Placental epithelial cell (primary cell): ENCODE measurements around the gene CD46. TPM values are rescaled to one million over a fixed set of nuclear protein-coding genes. Genes with fewer than 3 reads are reported as not detected.

ENCODE experiments used
- small RNA-seq: library from RNA; depleted of rRNA; stranded (forward); fragments of <200 nt; gene quantifications from one replicate; pipeline ENCODE3, GENCODE V24; 2012
- total RNA-seq: library from RNA; depleted of rRNA; stranded (reverse); fragments of >200 nt; gene quantifications from 2 replicates; pipeline ENCODE4 v1.2.3, GENCODE V29; 2012

Gene CD46
- total RNA-seq = 212 and 354 TPM in 2 replicates

GRCh38 chr1:207751790-207752455, at the start of gene CD46:
Gene CD46 (plus strand): TSS chr1:207752054. CDS start chr1:207752213, 159 bp downstream.

Small RNA genes lying within 50 kb of the gene (small RNA-seq; reads per million reads assigned to genes)
- not detected for gene RNA5SP534

Other genes starting within 250 kb of the CD46 start
- not detected in 2 replicates for gene CR1L, start 106.9 kb upstream of the CD46 start, total RNA-seq
- gene CD34, start 159.1 kb downstream of the CD46 start, total RNA-seq = not detected in 2 replicates